GM21737 (cell line): ENCODE measurements around the gene PRSS12.
"Not testable (repeated sequence)": the region's sequence is repeated elsewhere in the genome, so short reads cannot be mapped to it uniquely, and the experiment has no call there.

Experiments
- ATAC-seq: cut with Tn5 transposase; IDR thresholded peaks from one replicate; pipeline ENCODE4 v1.9.1; 2021; ENCODE audit warnings: mild to moderate bottlenecking, moderate library complexity; ENCODE audit not compliant: unreplicated experiment

PRSS12 gene

DNA sequence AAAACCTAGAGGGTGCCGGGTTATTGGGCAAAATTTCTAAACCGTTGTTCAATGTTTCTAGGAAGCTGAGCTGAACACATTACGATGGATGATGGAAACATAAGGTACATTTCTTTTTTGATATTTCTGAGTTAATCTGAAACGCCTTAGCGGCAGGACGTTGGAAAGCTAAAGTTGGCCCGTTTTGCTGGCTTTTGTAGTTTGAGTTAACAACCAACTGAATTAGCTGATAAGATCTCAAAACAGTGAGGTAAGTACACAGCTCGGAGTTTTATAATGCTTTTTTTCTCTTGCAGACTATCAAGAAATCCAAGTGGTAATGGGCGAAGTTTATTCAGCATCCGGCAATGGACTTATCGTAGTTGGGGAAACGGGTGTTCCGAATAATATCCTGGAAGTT lies 73.5 kb downstream of the PRSS12 start:
- no peak for ATAC-seq

- peak; percentile 85 for ATAC-seq
These were observed 74.1 kb downstream of the PRSS12 start for GRCh38 chr4:118278473-118279274.

DNA sequence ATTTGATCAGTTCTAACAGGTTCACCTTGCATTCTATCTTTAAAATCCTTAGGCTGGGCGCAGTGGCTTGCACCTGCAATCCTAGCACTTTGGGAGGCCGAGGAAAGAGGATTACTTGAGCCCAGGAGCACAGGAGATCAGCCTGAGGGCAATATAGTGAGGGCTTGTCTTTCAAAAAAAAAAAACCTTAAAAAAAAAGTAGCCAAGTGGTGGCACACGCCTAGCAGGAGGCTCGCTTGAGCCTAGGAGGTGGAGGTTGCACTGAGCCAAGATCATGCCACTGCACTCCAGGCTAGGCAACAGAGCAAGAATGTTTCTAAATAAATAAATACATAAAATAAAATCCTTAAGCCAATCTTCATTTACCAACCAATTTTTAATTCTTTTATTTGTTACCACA lies 75.6 kb downstream of the PRSS12 start:
- no peak for ATAC-seq

- no peak for ATAC-seq
These were observed 76.2 kb downstream of the PRSS12 start for GRCh38 chr4:118276580-118276979.

GRCh38 chr4:118273642-118274041 lies 79.2 kb downstream of the PRSS12 start:
- no peak for ATAC-seq

DNA sequence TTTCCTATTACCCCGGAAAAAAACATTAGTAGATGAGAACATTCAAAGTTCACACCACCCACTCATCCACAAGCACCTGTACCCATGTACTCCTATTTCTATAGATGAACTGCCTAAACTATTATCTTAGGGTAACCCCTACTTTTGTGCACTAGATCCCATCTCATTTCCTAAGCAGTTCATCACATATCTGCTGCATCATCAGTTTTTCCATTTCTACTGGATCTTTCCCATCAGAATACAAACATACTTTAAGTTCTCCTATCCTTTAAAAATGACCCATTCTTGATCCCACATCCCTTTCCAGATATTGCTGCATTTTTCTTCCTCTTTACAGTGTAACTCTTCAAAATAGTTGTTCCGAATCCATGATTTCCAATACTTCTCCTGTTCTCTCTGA lies 81.0 kb downstream of the PRSS12 start:
- ATAC-seq: no peak

GRCh38 chr4:118270492-118270891 lies 82.3 kb downstream of the PRSS12 start:
- no peak for ATAC-seq

DNA sequence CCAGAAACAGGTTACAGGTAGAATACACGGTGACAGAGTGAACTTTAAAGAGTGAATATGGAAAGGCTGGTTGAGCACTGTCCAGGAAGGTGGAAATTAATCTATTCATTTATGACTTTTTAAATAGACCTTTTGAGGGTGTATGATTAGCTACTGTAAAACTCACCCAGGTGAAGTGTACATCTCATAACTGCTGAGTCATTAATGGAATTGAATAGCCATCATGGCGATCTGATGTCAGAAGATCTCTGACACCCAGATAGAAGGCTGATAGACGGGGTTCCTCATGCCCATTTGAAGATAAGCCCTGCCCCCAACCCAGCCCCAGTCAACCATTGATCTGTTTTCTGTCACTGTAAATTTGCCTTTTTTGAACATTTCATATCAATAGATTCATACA lies 84.0 kb downstream of the PRSS12 start:
- ATAC-seq: no peak

- not testable (repeated sequence) for ATAC-seq
These were observed 86.7 kb downstream of the PRSS12 start for GRCh38 chr4:118266145-118266496.

- ATAC-seq: no peak
These were observed 87.3 kb downstream of the PRSS12 start for GRCh38 chr4:118265312-118266144.

DNA sequence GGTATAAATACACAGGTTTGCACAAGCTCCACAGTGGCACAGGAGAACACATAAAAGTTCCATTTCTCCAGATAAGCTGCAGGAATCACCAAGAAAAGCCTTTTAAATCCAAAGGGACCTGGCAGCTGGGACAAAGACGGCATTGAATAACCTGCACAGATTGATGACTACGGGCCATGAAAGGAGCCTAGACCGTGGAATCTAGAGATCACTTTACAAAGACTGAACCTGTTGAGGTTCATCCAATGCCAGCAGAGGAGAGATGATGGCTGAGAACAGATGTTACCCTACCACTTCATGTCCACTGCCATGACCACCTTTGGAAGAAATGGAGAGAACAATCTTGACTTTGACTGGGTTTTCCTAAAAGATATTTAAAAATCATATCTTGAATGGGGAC lies 88.7 kb downstream of the PRSS12 start:
- ATAC-seq: no peak

DNA sequence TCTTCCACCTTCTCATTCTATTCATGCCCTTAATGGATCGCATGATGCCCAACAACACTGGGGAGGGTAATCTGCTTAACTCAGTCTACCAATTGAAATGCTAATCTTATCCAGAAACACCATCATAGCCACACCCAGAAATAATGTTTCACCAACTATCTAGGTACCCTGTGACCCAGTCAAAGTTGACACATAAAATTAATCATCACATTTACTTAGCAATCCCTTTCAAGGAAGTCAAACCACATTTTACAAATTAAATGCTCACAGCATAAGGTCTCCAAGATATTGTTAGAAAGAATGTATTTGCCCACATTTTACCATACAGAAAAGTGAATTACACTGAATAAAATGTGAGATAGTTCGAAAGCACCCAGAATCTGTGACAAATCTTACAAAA lies 92.5 kb downstream of the PRSS12 start:
- no peak for ATAC-seq

DNA sequence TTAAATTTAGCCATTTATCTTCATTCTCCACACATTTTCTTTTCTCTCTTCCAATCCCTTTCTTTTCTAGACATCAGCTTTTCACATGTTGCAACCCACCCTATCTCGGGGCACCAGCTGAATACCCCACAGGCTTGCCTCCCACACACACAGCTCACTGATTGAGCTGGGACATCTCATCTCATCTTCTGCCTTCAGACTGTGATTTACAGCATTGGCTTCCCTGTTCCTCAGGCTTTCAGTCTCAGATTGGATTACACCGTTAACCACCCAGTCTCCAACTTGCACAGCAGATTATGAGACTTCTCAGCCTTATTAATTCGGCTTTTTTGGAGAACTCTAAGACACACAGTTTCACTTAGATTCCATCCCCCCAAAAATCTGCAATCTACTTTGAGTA lies 93.7 kb downstream of the PRSS12 start:
- no peak for ATAC-seq

DNA sequence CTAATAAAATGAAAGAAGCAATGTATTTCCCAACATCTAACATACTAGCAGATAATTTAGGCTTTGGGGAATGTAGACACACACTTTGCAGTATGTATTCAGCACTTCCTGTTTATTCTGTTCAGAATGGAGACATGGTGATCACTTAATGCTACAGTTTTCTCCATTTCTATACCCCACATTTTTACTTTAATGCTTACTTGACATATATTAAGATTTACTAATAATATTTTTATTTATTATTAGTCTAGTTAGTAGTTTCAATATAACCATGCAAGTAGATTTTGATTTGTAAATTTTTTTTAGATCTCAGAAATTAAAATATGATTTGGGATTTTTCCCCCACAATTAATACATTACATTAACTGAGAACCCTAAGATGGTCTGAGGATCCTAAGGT lies 98.4 kb downstream of the PRSS12 start:
- ATAC-seq: no peak

DNA sequence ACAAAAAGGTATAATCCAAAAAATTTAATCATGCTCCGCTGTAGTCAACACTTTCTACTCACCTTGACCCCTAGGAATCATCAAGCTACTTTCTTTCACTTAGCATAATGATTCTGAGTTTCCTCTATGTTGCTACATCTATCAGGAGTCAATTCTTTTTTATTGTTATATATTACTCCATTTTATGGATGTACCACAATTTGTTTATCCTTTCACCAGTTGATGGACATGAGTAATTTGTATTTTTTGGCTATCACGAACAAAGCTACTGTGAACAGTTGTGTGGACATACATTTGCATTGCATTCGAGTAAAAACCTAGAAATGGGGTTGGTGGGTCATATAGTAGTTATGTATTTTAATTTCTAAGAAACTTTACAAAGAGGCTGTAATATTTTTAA lies 102.9 kb downstream of the PRSS12 start:
- no peak for ATAC-seq

GRCh38 chr4:118237531-118237930 lies 115.3 kb downstream of the PRSS12 start:
- no peak for ATAC-seq

GRCh38 chr4:118235566-118236120 lies 117.2 kb downstream of the PRSS12 start:
- no peak for ATAC-seq
